ENCODE results near the gene GDF10. TPM values are rescaled to one million over a fixed set of nuclear protein-coding genes. Genes with fewer than 3 reads are reported as not detected.

GDF10 gene
- total and polyA plus RNA-seq, 2 of the 13 experiments (the other 11 are each of a cell fraction or from before 2014, with no cell fraction given) = 0.03 TPM; not detected in 1

GRCh38 chr10:47288916-47289495, 11.0 kb upstream of the GDF10 start:
- Histone ChIP-seq H2AFZ (ENCODE audit: low read length) (no peak overlapping the region), H3K4me1 (ENCODE audit: insufficient read depth, low read length) (no peaks in the 10 kb centered on the region), H3K9ac (ENCODE audit: insufficient read depth, low read depth, low read length) (no peak overlapping the region), H4K20me1 (ENCODE audit: insufficient read depth, low read length) (no peaks in the 10 kb centered on the region), H3K27me3 (ENCODE audit: control insufficient read depth in 1 of 2, insufficient read depth in 2 of 2, low read length in 2 of 2) (peaks cover 2 to 12% of the 10 kb centered on the region in 2 experiments; a peak in 3 of 5 replicates), H3K4me2 (ENCODE audit: low read depth, low read length) (no peak overlapping the region), H3K79me2 (ENCODE audit: insufficient read depth, low read length) (no peaks in the 10 kb centered on the region), H3K27ac (ENCODE audit: extremely low read length, insufficient read depth, low read length) (no peak overlapping the region), H3K9me3 (ENCODE audit: low read length) (no peaks in the 10 kb centered on the region), H3K36me3 (replicated peaks in 1 of 2; ENCODE audit: control insufficient read depth in 1 of 2, insufficient read depth in 2 of 2, low read length in 2 of 2) (no peaks in the 10 kb centered on the region), H3K4me3 (replicated peaks in 1 of 3; ENCODE audit: insufficient read depth in 1 of 3, low read depth in 2 of 3, low read length in 3 of 3) (no peak overlapping the region)
- 4% methylated on average over 6 of the region's 9 CpGs for WGBS (ENCODE audit: low lambda C conversion rate)
- POLR2A ChIA-PET = no interaction called here
- no peak for DNase-seq (ENCODE audit: low spot score)
- in situ Hi-C loops (cut with HindIII; ENCODE audit: extremely low pct_ligation_motif_present, low pct_unique_long_range_greater_than_20kb) = no loop called here
- TF ChIP-seq USF2 (IDR thresholded peaks at IDR 0.05; ENCODE audit: low read depth, low read length) (no peak), USF2 (CRISPR knock-in tag; IDR thresholded peaks at IDR 0.05; ENCODE audit: borderline replicate concordance) (no peak), ZNF564 (CRISPR knock-in tag; IDR thresholded peaks at IDR 0.05) (no peak), CHD2 (IDR thresholded peaks at IDR 0.05; ENCODE audit: low read depth, low read length) (no peak), ZNF746 (CRISPR knock-in tag; IDR thresholded peaks at IDR 0.05) (no peak)
- no TSS peak for BruUV-seq (replicated peaks)
- intact Hi-C loops (cut with micrococcal nuclease; ENCODE audit: unreplicated experiment) = no loop called here
- ATAC-seq = no peak
- CTCF ChIA-PET (ENCODE audit: low intra/inter-chr PET ratio, low total read pairs) = no interaction called here
- no peak for FAIRE-seq

GRCh38 chr10:47289921-47290320, 10.1 kb upstream of the GDF10 start:
- Histone ChIP-seq H3K27ac (ENCODE audit: extremely low read length, insufficient read depth, low read length) (no peak overlapping the region), H3K4me3 (replicated peaks in 1 of 3; ENCODE audit: insufficient read depth in 1 of 3, low read depth in 2 of 3, low read length in 3 of 3) (no peak overlapping the region), H3K4me2 (ENCODE audit: low read depth, low read length) (no peak overlapping the region), H2AFZ (ENCODE audit: low read length) (no peak overlapping the region), H3K36me3 (replicated peaks in 1 of 2; ENCODE audit: control insufficient read depth in 1 of 2, insufficient read depth in 2 of 2, low read length in 2 of 2) (no peaks in the 10 kb centered on the region), H3K9me3 (ENCODE audit: low read length) (no peaks in the 10 kb centered on the region), H3K79me2 (ENCODE audit: insufficient read depth, low read length) (no peaks in the 10 kb centered on the region), H3K27me3 (ENCODE audit: control insufficient read depth in 1 of 2, insufficient read depth in 2 of 2, low read length in 2 of 2) (peaks cover 3 to 17% of the 10 kb centered on the region in 2 experiments; a peak in 3 of 5 replicates), H4K20me1 (ENCODE audit: insufficient read depth, low read length) (no peaks in the 10 kb centered on the region), H3K4me1 (ENCODE audit: insufficient read depth, low read length) (no peaks in the 10 kb centered on the region), H3K9ac (ENCODE audit: insufficient read depth, low read depth, low read length) (no peak overlapping the region)
- in situ Hi-C loops (cut with HindIII; ENCODE audit: extremely low pct_ligation_motif_present, low pct_unique_long_range_greater_than_20kb) = no loop called here
- DNase-seq (ENCODE audit: low spot score) (no peak), FAIRE-seq (no peak), ATAC-seq (no peak)
- intact Hi-C loops (cut with micrococcal nuclease; ENCODE audit: unreplicated experiment) = no loop called here
- 0% methylated on average over 1 of the region's 6 CpGs for WGBS (ENCODE audit: low lambda C conversion rate)
- CTCF ChIA-PET (ENCODE audit: low intra/inter-chr PET ratio, low total read pairs) = no interaction called here
- POLR2A ChIA-PET = no interaction called here
- TF ChIP-seq SYNCRIP (IDR thresholded peaks at IDR 0.05; ENCODE audit: insufficient read depth, low read depth, low read length) (no peak), SUZ12 (IDR thresholded peaks at IDR 0.05; ENCODE audit: low read depth, low read length) (no peak), YEATS2 (CRISPR knock-in tag; IDR thresholded peaks at IDR 0.05; ENCODE audit: borderline replicate concordance) (no peak), CREB1 (IDR thresholded peaks at IDR 0.05) (no peak), CREB1 (CRISPR knock-in tag; IDR thresholded peaks at IDR 0.05) (no peak), ZNF143 (CRISPR knock-in tag; IDR thresholded peaks at IDR 0.05) (no peak)
- TF ChIP-seq, protein P1, sequence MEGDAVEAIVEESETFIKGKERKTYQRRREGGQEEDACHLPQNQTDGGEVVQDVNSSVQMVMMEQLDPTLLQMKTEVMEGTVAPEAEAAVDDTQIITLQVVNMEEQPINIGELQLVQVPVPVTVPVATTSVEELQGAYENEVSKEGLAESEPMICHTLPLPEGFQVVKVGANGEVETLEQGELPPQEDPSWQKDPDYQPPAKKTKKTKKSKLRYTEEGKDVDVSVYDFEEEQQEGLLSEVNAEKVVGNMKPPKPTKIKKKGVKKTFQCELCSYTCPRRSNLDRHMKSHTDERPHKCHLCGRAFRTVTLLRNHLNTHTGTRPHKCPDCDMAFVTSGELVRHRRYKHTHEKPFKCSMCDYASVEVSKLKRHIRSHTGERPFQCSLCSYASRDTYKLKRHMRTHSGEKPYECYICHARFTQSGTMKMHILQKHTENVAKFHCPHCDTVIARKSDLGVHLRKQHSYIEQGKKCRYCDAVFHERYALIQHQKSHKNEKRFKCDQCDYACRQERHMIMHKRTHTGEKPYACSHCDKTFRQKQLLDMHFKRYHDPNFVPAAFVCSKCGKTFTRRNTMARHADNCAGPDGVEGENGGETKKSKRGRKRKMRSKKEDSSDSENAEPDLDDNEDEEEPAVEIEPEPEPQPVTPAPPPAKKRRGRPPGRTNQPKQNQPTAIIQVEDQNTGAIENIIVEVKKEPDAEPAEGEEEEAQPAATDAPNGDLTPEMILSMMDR (CRISPR knock-in tag; IDR thresholded peaks at IDR 0.05) = no peak
- no TSS peak for BruUV-seq (replicated peaks)

All from HepG2 (cell line).